Muscle layer of colon (tissue), 2 donors: ENCODE results near the gene MACROD2.

ENCODE experiments used
- H3K27ac ChIP-seq: one replicate; pipeline ENCODE4 v1.7.0; 2013; ENCODE audit warnings: low read depth, mild to moderate bottlenecking, low read length, moderate library complexity
- H3K27me3 ChIP-seq, 2 donors: one replicate each; pipeline ENCODE4 v1.7.0; 2013; ENCODE audit warnings: low read length in 2 of 2, mild to moderate bottlenecking in 2 of 2; ENCODE audit not compliant: insufficient read depth in 2 of 2, control insufficient read depth in 1 of 2
- H3K36me3 ChIP-seq: one replicate; pipeline ENCODE4 v1.7.0; 2013; ENCODE audit warnings: mild to moderate bottlenecking, low read length; ENCODE audit not compliant: insufficient read depth
- H3K4me1 ChIP-seq: one replicate; pipeline ENCODE4 v1.7.0; 2013; ENCODE audit warnings: mild to moderate bottlenecking, low read length; ENCODE audit not compliant: insufficient read depth
- H3K4me3 ChIP-seq, 2 donors: one replicate each; pipeline ENCODE4 v1.7.0; 2013; ENCODE audit warnings: low read length in 2 of 2, low read depth in 1 of 2, mild to moderate bottlenecking in 1 of 2, moderate library complexity in 1 of 2
- H3K9ac ChIP-seq: one replicate; pipeline ENCODE4 v1.7.0; 2013; ENCODE audit warnings: low read length
- H3K9me3 ChIP-seq: one replicate; pipeline ENCODE4 v1.7.0; 2013; ENCODE audit warnings: mild to moderate bottlenecking, low read length
- donor health status: abdominal sarcoma.
- donor health status: Adenocarcinoma of cecum.

MACROD2 gene

GRCh38 chr20:15440049-15440820 is 1444.9 kb downstream of the MACROD2 start:
- Histone ChIP-seq H3K27me3 (no peaks in the 10 kb centered on the region), H3K9ac (no peak overlapping the region), H3K4me3 (no peak overlapping the region), H3K4me1 (peaks cover 12% of the 10 kb centered on the region), H3K9me3 (no peaks in the 10 kb centered on the region), H3K36me3 (no peaks in the 10 kb centered on the region), H3K27ac (no peak overlapping the region)

- Histone ChIP-seq H3K4me3 (no peak overlapping the region), H3K9ac (no peak overlapping the region), H3K27ac (no peak overlapping the region)
Observed at GRCh38 chr20:15445056-15445840, 1449.9 kb downstream of the MACROD2 start.

GRCh38 chr20:15446373-15446772 is 1451.1 kb downstream of the MACROD2 start:
- no peaks in the 10 kb centered on the region for H3K9me3 ChIP-seq
- no peaks in the 10 kb centered on the region for H3K27me3 ChIP-seq
- no peaks in the 10 kb centered on the region for H3K36me3 ChIP-seq
- H3K9ac ChIP-seq, result no peak overlapping the region
- H3K4me1 ChIP-seq, result peaks cover 15% of the 10 kb centered on the region
- no peak overlapping the region for H3K27ac ChIP-seq
- peak overlapping the region in 1 of 2 donors; percentile 11 for H3K4me3 ChIP-seq

More at GRCh38 chr20:15445056-15445840, 1449.9 kb downstream of the MACROD2 start:
- Histone ChIP-seq H3K27me3 (no peaks in the 10 kb centered on the region), H3K9me3 (no peaks in the 10 kb centered on the region), H3K4me1 (peaks cover 16% of the 10 kb centered on the region), H3K36me3 (no peaks in the 10 kb centered on the region)

GRCh38 chr20:15447549-15447948 is 1452.2 kb downstream of the MACROD2 start:
- H3K4me3 ChIP-seq, result no peak overlapping the region
- no peak overlapping the region for H3K9ac ChIP-seq
- H3K36me3 ChIP-seq, result no peaks in the 10 kb centered on the region
- no peaks in the 10 kb centered on the region for H3K9me3 ChIP-seq
- H3K27me3 ChIP-seq, result no peaks in the 10 kb centered on the region
- H3K27ac ChIP-seq, result no peak overlapping the region
- peaks cover 15% of the 10 kb centered on the region for H3K4me1 ChIP-seq

GRCh38 chr20:15449061-15449460 is 1453.7 kb downstream of the MACROD2 start:
- no peaks in the 10 kb centered on the region for H3K9me3 ChIP-seq

GRCh38 chr20:15451241-15451640 is 1455.9 kb downstream of the MACROD2 start:
- Histone ChIP-seq H3K4me3 (no peak overlapping the region), H3K9ac (no peak overlapping the region), H3K4me1 (peaks cover 8% of the 10 kb centered on the region), H3K27me3 (no peaks in the 10 kb centered on the region), H3K9me3 (no peaks in the 10 kb centered on the region), H3K36me3 (no peaks in the 10 kb centered on the region), H3K27ac (no peak overlapping the region)

More at GRCh38 chr20:15449061-15449460, 1453.7 kb downstream of the MACROD2 start:
- no peak overlapping the region for H3K9ac ChIP-seq
- peaks cover 15% of the 10 kb centered on the region for H3K4me1 ChIP-seq
- H3K27me3 ChIP-seq, result no peaks in the 10 kb centered on the region
- H3K27ac ChIP-seq, result no peak overlapping the region
- H3K4me3 ChIP-seq, result no peak overlapping the region
- H3K36me3 ChIP-seq, result no peaks in the 10 kb centered on the region

- H3K27me3 ChIP-seq, result no peaks in the 10 kb centered on the region
- no peaks in the 10 kb centered on the region for H3K36me3 ChIP-seq
- no peak overlapping the region for H3K4me3 ChIP-seq
- no peak overlapping the region for H3K27ac ChIP-seq
- no peaks in the 10 kb centered on the region for H3K4me1 ChIP-seq
- H3K9ac ChIP-seq, result no peak overlapping the region
- H3K9me3 ChIP-seq, result no peaks in the 10 kb centered on the region
Observed at GRCh38 chr20:15455279-15455678, 1460.0 kb downstream of the MACROD2 start.

GRCh38 chr20:15461938-15462337 is 1466.6 kb downstream of the MACROD2 start:
- H3K9ac ChIP-seq, result no peak overlapping the region
- no peaks in the 10 kb centered on the region for H3K9me3 ChIP-seq
- no peak overlapping the region for H3K27ac ChIP-seq
- H3K36me3 ChIP-seq, result no peaks in the 10 kb centered on the region
- H3K4me3 ChIP-seq, result no peak overlapping the region
- H3K27me3 ChIP-seq, result no peaks in the 10 kb centered on the region
- H3K4me1 ChIP-seq, result no peaks in the 10 kb centered on the region

- H3K36me3 ChIP-seq, result no peaks in the 10 kb centered on the region
- H3K27me3 ChIP-seq, result no peaks in the 10 kb centered on the region
- no peak overlapping the region for H3K4me3 ChIP-seq
- H3K4me1 ChIP-seq, result peaks cover 7% of the 10 kb centered on the region
- no peak overlapping the region for H3K27ac ChIP-seq
- H3K9ac ChIP-seq, result no peak overlapping the region
- H3K9me3 ChIP-seq, result no peaks in the 10 kb centered on the region
Observed at GRCh38 chr20:15475483-15475882, 1480.2 kb downstream of the MACROD2 start.

- Histone ChIP-seq H3K9ac (no peak overlapping the region), H3K9me3 (no peaks in the 10 kb centered on the region), H3K4me1 (peaks cover 7% of the 10 kb centered on the region), H3K36me3 (no peaks in the 10 kb centered on the region), H3K27me3 (no peaks in the 10 kb centered on the region), H3K27ac (no peak overlapping the region), H3K4me3 (no peak overlapping the region)
Observed at GRCh38 chr20:15476186-15476585, 1480.9 kb downstream of the MACROD2 start.

GRCh38 chr20:15476781-15477180 is 1481.5 kb downstream of the MACROD2 start:
- Histone ChIP-seq H3K9me3 (no peaks in the 10 kb centered on the region), H3K27ac (no peak overlapping the region), H3K27me3 (no peaks in the 10 kb centered on the region), H3K9ac (no peak overlapping the region), H3K36me3 (no peaks in the 10 kb centered on the region), H3K4me3 (no peak overlapping the region), H3K4me1 (peaks cover 7% of the 10 kb centered on the region)
